ENCODE results near the gene NARF.
"Not testable (repeated sequence)": the region's sequence is repeated elsewhere in the genome, so short reads cannot be mapped to it uniquely, and the experiment has no call there.

The NARF gene

GRCh38 chr17:82503728-82504308 is 45.3 kb downstream of the NARF start:
- DNase-seq, result no peak

- DNase-seq, result no peak
Observed at GRCh38 chr17:82505296-82505695, 46.8 kb downstream of the NARF start.

GRCh38 chr17:82506402-82506801 is 47.9 kb downstream of the NARF start:
- peak; percentile 46 for DNase-seq

- DNase-seq, result no peak
Observed at GRCh38 chr17:82507631-82508175, 49.2 kb downstream of the NARF start.

- not testable (repeated sequence) for DNase-seq
Observed at GRCh38 chr17:82511642-82512041, 53.1 kb downstream of the NARF start.

GRCh38 chr17:82513864-82514263 is 55.3 kb downstream of the NARF start:
- not testable (repeated sequence) for DNase-seq

- no peak for DNase-seq
Observed at GRCh38 chr17:82517230-82517865, 58.8 kb downstream of the NARF start.

GRCh38 chr17:82518826-82519810 is 60.6 kb downstream of the NARF start, which contains the start of gene FOXK2:
TSS of gene FOXK2 (plus strand) at chr17:82519732. CDS start at chr17:82519889, 157 bp downstream.
- peak; percentile 86 for DNase-seq

GRCh38 chr17:82519971-82520903 is 61.7 kb downstream of the NARF start:
- no peak for DNase-seq

GRCh38 chr17:82524540-82524939 is 66.0 kb downstream of the NARF start:
- no peak for DNase-seq

GRCh38 chr17:82525712-82526111 is 67.2 kb downstream of the NARF start:
- DNase-seq, result no peak

GRCh38 chr17:82527898-82528297 is 69.4 kb downstream of the NARF start:
- DNase-seq, result no peak

GRCh38 chr17:82528484-82529265 is 70.1 kb downstream of the NARF start:
- DNase-seq, result peak; percentile 25

- no peak for DNase-seq
Observed at GRCh38 chr17:82529914-82530300, 71.4 kb downstream of the NARF start.

- DNase-seq, result no peak
Observed at GRCh38 chr17:82531431-82531881, 72.9 kb downstream of the NARF start.

GRCh38 chr17:82534401-82534812 is 75.9 kb downstream of the NARF start:
- no peak for DNase-seq

- no peak for DNase-seq
Observed at GRCh38 chr17:82536512-82537201, 78.1 kb downstream of the NARF start.

- DNase-seq, result not testable (repeated sequence)
Observed at GRCh38 chr17:82537228-82537627, 78.7 kb downstream of the NARF start.

- not testable (repeated sequence) for DNase-seq
Observed at GRCh38 chr17:82539076-82539475, 80.5 kb downstream of the NARF start.
